GM12873 (cell line): ENCODE data around the gene ETS2.

Experiments used
- CTCF ChIP-seq: IDR thresholded peaks from 2 replicates; pipeline ENCODE4 v1.5.1; 2012; ENCODE audit warnings: low read depth, mild to moderate bottlenecking, moderate library complexity, low read length, control low read depth; ENCODE audit not compliant: insufficient read depth; ENCODE audit errors: missing control alignments

The ETS2 gene

GRCh38 chr21:38765056-38765455 is 40.7 kb upstream of the ETS2 start:
- no peak for TF ChIP-seq CTCF

- TF ChIP-seq CTCF = no peak
Observed at GRCh38 chr21:38766987-38767722, 38.6 kb upstream of the ETS2 start.

GRCh38 chr21:38768471-38769063 is 37.2 kb upstream of the ETS2 start:
- no peak for TF ChIP-seq CTCF

GRCh38 chr21:38769191-38769780 is 36.4 kb upstream of the ETS2 start:
- TF ChIP-seq CTCF = no peak

GRCh38 chr21:38770660-38771059 is 35.1 kb upstream of the ETS2 start:
- TF ChIP-seq CTCF = no peak

GRCh38 chr21:38771536-38771935 is 34.2 kb upstream of the ETS2 start:
- no peak for TF ChIP-seq CTCF

GRCh38 chr21:38772646-38773045 is 33.1 kb upstream of the ETS2 start:
- TF ChIP-seq CTCF = no peak
